NCI-H2227 (cell line): ENCODE results near the gene OTUD6A.

ENCODE experiments used
- DNase-seq: peaks from one replicate; lab custom pipeline; 2025; ENCODE audit not compliant: unreplicated experiment; lab: John Stamatoyannopoulos, UW

OTUD6A gene

GRCh38 chrX:70062076-70062475, at the start of gene OTUD6A:
Gene OTUD6A, plus strand, starts transcription at chrX:70062457. Its CDS starts 68 bp downstream, at chrX:70062525.
- DNase-seq: no peak

- DNase-seq: no peak
Measured at GRCh38 chrX:70012756-70013155, 49.5 kb upstream of the OTUD6A start.

GRCh38 chrX:70013466-70014381, 48.5 kb upstream of the OTUD6A start:
- DNase-seq: no peak

GRCh38 chrX:70016513-70016912, 45.7 kb upstream of the OTUD6A start:
- DNase-seq: no peak

- no peak for DNase-seq
Measured at GRCh38 chrX:70022616-70023015, 39.6 kb upstream of the OTUD6A start.

- no peak for DNase-seq
Measured at GRCh38 chrX:70025464-70025863, 36.8 kb upstream of the OTUD6A start.

GRCh38 chrX:70026112-70026850, 36.0 kb upstream of the OTUD6A start:
- no peak for DNase-seq

- no peak for DNase-seq
Measured at GRCh38 chrX:70026851-70027200, 35.4 kb upstream of the OTUD6A start.

- DNase-seq: no peak
Measured at GRCh38 chrX:70029863-70030262, 32.4 kb upstream of the OTUD6A start.

- DNase-seq: peak; percentile 62
Measured at GRCh38 chrX:70030301-70030767, 31.9 kb upstream of the OTUD6A start.

- no peak for DNase-seq
Measured at GRCh38 chrX:70032792-70033191, 29.5 kb upstream of the OTUD6A start.

GRCh38 chrX:70033348-70034051, 28.8 kb upstream of the OTUD6A start:
- peak; percentile 16 for DNase-seq

GRCh38 chrX:70034646-70035045, 27.6 kb upstream of the OTUD6A start:
- DNase-seq: no peak

- no peak for DNase-seq
Measured at GRCh38 chrX:70038515-70038914, 23.7 kb upstream of the OTUD6A start.

- no peak for DNase-seq
Measured at GRCh38 chrX:70038951-70039350, 23.3 kb upstream of the OTUD6A start.

GRCh38 chrX:70039758-70040157, 22.5 kb upstream of the OTUD6A start:
- no peak for DNase-seq

GRCh38 chrX:70041993-70042392, 20.3 kb upstream of the OTUD6A start:
- DNase-seq: no peak

- DNase-seq: no peak
Measured at GRCh38 chrX:70042399-70043371, 19.6 kb upstream of the OTUD6A start.

GRCh38 chrX:70043685-70044084, 18.6 kb upstream of the OTUD6A start:
- DNase-seq: no peak

- no peak for DNase-seq
Measured at GRCh38 chrX:70044541-70045245, 17.6 kb upstream of the OTUD6A start.
